ENCODE results near the gene GPR18. TPM values are rescaled to one million over a fixed set of nuclear protein-coding genes. Genes with fewer than 3 reads are reported as not detected.

Gene GPR18
- total and polyA plus RNA-seq, 2 of the 13 experiments (the other 11 are each of a cell fraction or from before 2014, with no cell fraction given), result not detected

DNA sequence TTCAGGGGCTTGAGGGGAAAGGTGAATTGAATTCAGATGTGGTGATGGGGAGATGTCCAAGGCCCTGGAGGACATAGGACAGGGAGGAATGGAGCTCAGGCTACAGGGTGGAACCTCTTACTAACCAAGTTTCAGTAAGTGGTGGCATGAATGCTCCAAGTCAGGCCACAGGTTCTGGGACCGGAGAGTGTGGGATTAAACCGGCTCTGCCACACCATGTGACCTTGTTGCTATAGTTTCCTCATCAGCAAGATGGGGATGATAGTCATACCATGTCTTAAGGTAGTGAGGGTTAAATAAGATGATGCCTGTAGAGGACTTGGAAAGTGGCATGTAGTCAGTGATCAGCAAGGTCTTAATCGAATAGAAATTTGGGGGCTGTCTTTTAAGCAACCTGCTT, 32.7 kb upstream of the GPR18 start:
- POLR2A ChIA-PET, result no interaction called here
- no peaks in the 10 kb centered on the region for H3K27me3 ChIP-seq (ENCODE audit: control insufficient read depth in 1 of 2, insufficient read depth in 2 of 2, low read length in 2 of 2)
- no peaks in the 10 kb centered on the region for H3K79me2 ChIP-seq (ENCODE audit: insufficient read depth, low read length)
- BruUV-seq (replicated peaks), result no TSS peak
- no peak overlapping the region for H2AFZ ChIP-seq (ENCODE audit: low read length)
- H3K27ac ChIP-seq (ENCODE audit: extremely low read length, insufficient read depth, low read length), result no peak overlapping the region
- in situ Hi-C loops (cut with HindIII; ENCODE audit: extremely low pct_ligation_motif_present, low pct_unique_long_range_greater_than_20kb) (no loop called here), intact Hi-C loops (cut with micrococcal nuclease; ENCODE audit: unreplicated experiment) (no loop called here)
- TF ChIP-seq, protein P1, sequence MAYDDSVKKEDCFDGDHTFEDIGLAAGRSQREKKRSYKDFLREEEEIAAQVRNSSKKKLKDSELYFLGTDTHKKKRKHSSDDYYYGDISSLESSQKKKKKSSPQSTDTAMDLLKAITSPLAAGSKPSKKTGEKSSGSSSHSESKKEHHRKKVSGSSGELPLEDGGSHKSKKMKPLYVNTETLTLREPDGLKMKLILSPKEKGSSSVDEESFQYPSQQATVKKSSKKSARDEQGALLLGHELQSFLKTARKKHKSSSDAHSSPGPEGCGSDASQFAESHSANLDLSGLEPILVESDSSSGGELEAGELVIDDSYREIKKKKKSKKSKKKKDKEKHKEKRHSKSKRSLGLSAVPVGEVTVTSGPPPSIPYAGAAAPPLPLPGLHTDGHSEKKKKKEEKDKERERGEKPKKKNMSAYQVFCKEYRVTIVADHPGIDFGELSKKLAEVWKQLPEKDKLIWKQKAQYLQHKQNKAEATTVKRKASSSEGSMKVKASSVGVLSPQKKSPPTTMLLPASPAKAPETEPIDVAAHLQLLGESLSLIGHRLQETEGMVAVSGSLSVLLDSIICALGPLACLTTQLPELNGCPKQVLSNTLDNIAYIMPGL (CRISPR knock-in tag; IDR thresholded peaks at IDR 0.05; ENCODE audit: borderline replicate concordance in 1 of 2, low read depth in 1 of 2), result no peak
- TF ChIP-seq BORCS8-MEF2B (CRISPR knock-in tag; IDR thresholded peaks at IDR 0.05) (no peak), RARA (CRISPR knock-in tag; IDR thresholded peaks at IDR 0.05) (no peak), ZNF543 (CRISPR knock-in tag; IDR thresholded peaks at IDR 0.05) (no peak)
- TF ChIP-seq, protein P2, sequence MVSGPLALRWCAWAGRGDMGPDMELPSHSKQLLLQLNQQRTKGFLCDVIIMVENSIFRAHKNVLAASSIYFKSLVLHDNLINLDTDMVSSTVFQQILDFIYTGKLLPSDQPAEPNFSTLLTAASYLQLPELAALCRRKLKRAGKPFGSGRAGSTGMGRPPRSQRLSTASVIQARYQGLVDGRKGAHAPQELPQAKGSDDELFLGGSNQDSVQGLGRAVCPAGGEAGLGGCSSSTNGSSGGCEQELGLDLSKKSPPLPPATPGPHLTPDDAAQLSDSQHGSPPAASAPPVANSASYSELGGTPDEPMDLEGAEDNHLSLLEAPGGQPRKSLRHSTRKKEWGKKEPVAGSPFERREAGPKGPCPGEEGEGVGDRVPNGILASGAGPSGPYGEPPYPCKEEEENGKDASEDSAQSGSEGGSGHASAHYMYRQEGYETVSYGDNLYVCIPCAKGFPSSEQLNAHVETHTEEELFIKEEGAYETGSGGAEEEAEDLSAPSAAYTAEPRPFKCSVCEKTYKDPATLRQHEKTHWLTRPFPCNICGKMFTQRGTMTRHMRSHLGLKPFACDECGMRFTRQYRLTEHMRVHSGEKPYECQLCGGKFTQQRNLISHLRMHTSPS (CRISPR knock-in tag; IDR thresholded peaks at IDR 0.05; ENCODE audit: low read depth), result no peak
- TF ChIP-seq, protein P3, sequence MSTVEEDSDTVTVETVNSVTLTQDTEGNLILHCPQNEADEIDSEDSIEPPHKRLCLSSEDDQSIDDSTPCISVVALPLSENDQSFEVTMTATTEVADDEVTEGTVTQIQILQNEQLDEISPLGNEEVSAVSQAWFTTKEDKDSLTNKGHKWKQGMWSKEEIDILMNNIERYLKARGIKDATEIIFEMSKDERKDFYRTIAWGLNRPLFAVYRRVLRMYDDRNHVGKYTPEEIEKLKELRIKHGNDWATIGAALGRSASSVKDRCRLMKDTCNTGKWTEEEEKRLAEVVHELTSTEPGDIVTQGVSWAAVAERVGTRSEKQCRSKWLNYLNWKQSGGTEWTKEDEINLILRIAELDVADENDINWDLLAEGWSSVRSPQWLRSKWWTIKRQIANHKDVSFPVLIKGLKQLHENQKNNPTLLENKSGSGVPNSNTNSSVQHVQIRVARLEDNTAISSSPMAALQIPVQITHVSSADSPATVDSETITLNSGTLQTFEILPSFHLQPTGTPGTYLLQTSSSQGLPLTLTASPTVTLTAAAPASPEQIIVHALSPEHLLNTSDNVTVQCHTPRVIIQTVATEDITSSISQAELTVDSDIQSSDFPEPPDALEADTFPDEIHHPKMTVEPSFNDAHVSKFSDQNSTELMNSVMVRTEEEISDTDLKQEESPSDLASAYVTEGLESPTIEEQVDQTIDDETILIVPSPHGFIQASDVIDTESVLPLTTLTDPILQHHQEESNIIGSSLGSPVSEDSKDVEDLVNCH (CRISPR knock-in tag; IDR thresholded peaks at IDR 0.05), result no peak
- no peaks in the 10 kb centered on the region for H3K9me3 ChIP-seq (ENCODE audit: low read length)
- CTCF ChIA-PET (ENCODE audit: low intra/inter-chr PET ratio, low total read pairs), result no interaction called here
- H3K36me3 ChIP-seq (replicated peaks in 1 of 2; ENCODE audit: control insufficient read depth in 1 of 2, insufficient read depth in 2 of 2, low read length in 2 of 2), result peaks cover 5 to 11% of the 10 kb centered on the region in 2 experiments; a peak in 4 of 5 replicates
- no peak for ATAC-seq
- no peak overlapping the region for H3K4me2 ChIP-seq (ENCODE audit: low read depth, low read length)
- peaks cover 3% of the 10 kb centered on the region for H3K4me1 ChIP-seq (ENCODE audit: insufficient read depth, low read length)
- FAIRE-seq, result no peak
- no peak overlapping the region for H3K4me3 ChIP-seq (replicated peaks in 1 of 3; ENCODE audit: insufficient read depth in 1 of 3, low read depth in 2 of 3, low read length in 3 of 3)
- WGBS (ENCODE audit: low lambda C conversion rate), result 93% methylated on average over 3 of the region's 3 CpGs
- DNase-seq (ENCODE audit: low spot score), result no peak
- H4K20me1 ChIP-seq (ENCODE audit: insufficient read depth, low read length), result no peaks in the 10 kb centered on the region
- no peak overlapping the region for H3K9ac ChIP-seq (ENCODE audit: insufficient read depth, low read depth, low read length)
